Measurements from ENCODE around the gene LAMB1.
A peak's percentile ranks its signal among the peaks of the same experiment; 100 is the strongest.
"Not testable (repeated sequence)": the region's sequence is repeated elsewhere in the genome, so short reads cannot be mapped to it uniquely, and the experiment has no call there.

The LAMB1 gene

GRCh38 chr7:108002726-108003598 lies at the start of gene LAMB1:
LAMB1 (minus strand) TSS chr7:108003161; CDS start chr7:108002885, 276 bp downstream.
- no peak for DNase-seq

DNA sequence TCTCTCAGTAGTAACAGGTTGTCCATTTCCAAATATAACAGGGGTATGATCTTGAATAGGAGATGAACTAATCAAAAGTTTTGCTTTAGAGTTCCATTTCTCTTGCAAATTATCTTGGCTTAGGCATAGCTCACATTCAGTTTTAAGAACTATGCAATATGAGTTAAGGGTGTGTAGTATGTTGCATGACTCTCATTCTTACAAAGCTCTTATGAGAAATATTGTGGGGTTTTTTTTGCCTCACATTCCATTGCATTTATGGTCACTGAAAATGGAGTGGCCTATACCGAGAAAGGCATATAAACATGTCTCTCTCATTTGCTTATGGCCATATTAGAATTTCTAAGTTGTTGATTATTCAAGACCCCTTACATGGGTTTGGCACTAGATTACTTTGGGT lies 48.5 kb upstream of the LAMB1 start:
- no peak for DNase-seq

DNA sequence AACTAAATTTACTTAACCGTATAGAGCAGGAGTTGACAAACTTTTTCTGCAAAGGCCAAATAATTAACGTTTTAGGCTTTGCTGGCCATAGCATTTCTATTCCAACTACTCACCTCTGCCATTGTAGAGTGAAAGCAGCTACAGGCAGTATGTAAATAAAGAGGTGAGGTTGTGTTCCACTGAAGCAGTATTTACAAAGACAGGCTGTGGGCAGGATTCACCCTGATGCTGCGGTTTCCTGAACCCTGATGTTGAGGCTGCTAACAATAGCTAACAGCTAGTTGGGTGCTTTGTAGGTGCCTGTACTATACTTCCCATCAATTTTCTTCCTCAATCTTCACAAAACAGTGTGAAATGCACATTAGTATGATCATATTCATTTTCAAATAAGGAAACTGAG lies 47.0 kb upstream of the LAMB1 start:
- DNase-seq: peak; percentile 6

DNA sequence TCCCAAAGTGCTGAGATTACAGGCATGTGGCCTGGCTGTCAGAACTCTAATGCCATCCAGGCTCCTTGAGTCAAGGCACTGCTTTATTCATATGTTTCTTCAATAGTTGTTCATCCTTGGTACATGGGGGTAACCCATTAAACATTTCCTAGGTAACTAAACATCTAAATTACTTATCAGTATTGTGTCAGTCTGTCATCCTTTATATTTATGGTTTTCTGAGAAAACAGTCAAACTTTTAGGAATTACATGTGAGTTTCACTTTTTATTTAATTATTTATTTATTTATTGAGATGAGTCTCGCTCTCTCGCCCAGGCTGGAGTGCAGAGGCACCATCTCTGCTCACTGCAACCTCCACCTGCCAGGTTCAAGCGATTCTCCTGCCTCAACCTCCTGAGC lies 45.5 kb upstream of the LAMB1 start:
- DNase-seq: no peak

DNA sequence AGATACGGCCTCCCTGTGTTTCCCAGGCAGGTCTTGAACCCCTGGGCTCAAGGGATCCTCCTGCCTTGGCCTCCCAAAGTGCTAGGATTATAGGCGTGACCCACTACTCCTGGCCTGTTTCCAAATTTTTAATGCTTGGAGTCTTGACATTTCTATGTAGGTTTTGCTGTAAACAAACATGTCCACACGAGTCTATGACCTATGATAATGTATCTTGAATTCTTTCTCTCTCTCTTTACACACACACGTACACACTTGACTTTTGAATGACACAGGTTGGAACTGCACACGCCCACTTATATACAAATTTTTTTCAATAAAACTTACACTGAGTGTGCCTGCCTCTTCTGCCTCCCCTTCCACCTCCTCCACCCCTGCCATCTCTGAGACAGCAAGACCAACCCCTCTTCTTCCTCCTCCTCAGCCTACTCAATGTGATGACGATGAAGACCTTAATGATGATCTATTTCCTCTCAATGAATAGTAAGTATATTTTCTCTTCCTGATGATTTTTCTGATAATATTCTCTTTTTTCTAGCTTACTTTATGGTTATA lies 44.1 kb upstream of the LAMB1 start:
- DNase-seq: no peak

- DNase-seq: no peak
Measured at GRCh38 chr7:108045669-108046068, 42.7 kb upstream of the LAMB1 start.

DNA sequence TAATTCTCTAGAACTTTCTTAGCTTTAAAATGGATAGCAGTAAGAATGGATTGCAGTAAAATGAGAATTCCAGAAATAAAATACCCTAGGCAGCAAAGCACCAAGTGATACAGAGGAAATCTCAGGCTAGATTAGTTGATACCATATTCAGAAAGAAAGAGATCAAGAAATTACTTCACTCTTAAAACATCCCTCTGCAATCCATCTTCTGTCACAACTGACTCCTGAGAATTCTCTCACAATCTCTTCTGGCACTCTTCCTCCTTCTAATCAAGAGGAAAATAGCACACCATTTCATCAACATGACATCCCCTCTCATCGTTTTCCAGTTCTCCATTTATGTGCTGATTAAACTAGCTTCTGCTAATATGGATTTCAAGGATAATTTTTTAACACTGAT lies 42.2 kb upstream of the LAMB1 start:
- DNase-seq: no peak

DNA sequence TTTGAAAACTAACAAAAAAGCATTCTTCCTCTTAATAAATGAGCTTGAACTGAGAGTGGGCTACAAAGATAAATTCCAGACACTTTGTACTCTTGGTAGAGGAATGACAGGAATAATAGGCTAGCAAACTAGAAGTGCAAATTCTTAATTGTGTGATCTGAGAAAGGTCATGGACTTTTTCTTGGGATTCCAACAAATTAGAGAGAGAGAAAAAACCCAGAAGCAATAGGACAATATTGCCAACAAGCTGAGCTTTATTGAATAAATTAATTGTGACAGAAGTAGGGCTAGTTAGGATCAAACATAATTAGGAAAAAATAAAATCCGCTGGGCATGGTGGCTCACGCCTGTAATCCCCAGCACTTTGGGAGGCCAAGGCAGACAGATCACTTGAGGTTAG lies 41.4 kb upstream of the LAMB1 start:
- DNase-seq: no peak

DNA sequence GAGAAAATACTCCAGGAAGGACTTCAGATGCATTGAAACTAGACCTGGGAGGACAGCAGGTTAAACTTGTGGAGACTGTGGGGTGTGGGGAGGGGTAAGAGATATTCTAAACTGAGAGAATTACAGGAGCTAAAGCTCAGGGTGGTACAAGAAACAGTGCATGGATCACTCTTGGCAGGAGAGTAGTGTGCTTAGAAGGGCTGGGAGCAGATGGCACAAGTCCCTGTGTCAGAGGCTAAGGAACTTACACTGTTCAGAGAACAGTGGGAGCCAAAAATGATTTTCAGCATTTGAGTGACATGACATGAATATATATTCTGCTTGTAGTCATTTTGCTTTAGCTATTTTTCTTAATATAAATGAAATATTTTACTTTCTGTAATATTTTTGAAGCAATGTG lies 36.0 kb upstream of the LAMB1 start:
- DNase-seq: no peak

GRCh38 chr7:108037741-108038140 lies 34.8 kb upstream of the LAMB1 start:
- no peak for DNase-seq

DNA sequence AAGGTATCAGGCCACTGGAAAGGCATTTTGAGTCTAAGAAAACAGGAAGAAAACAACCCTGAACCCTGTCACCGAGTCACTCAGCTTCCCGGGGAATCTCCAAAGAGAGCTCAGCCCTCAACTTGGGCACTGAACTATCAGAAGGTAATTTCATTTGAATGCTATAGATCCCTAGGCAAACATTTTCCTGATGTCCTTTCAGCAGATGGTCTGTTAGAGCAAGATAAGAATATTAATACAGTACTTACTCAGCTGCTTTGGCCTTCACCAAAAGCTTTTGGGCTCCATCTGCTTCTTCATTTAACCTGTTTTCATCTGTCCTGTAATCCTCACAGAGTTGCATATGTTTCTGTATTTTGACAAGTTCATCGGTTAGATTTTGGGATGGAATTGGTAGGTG lies 34.2 kb upstream of the LAMB1 start:
- DNase-seq: no peak

GRCh38 chr7:108034586-108034985 lies 31.6 kb upstream of the LAMB1 start:
- no peak for DNase-seq

GRCh38 chr7:108033776-108034497 lies 31.0 kb upstream of the LAMB1 start:
- DNase-seq: no peak

DNA sequence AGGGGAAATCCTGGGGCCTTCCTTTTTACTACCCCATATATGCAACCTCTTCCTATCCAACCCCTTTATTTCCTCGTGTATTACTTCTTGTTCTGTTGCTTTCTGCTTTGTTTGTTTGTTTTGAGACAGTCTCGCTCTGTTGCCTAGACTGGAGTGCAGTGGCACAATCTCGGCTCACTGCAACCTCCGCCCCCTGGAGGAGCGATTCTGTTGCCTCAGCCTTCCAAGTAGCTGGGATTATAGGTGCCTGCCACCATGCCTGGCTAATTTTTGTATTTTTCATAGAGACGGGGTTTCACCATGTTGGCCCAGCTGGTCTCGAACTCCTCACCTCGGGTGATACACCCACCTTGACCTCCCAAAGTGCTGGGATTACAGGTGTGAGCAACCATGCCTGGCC lies 30.3 kb upstream of the LAMB1 start:
- DNase-seq: not testable (repeated sequence)

- no peak for DNase-seq
Measured at GRCh38 chr7:108030516-108030915, 27.6 kb upstream of the LAMB1 start.

GRCh38 chr7:108029034-108029433 lies 26.1 kb upstream of the LAMB1 start:
- no peak for DNase-seq

DNA sequence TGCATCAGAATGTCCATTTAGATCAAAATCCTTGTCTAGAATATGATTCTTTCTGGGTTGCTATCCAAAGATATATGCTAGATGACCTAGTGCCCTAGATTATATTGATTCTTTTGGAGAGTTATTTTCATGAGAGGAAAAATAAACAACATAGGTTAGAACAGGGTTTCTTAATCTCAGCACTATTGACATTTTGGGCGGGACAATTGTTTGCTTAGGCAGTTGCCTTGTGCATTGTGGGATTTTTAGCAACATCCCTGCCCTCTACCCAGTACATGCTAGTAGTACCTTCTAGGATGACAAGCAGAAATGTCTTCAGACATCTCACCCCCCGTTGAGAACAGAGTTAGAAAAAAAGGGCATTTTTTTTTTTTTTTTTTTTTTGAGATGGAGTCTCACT lies 25.1 kb upstream of the LAMB1 start:
- DNase-seq: no peak

DNA sequence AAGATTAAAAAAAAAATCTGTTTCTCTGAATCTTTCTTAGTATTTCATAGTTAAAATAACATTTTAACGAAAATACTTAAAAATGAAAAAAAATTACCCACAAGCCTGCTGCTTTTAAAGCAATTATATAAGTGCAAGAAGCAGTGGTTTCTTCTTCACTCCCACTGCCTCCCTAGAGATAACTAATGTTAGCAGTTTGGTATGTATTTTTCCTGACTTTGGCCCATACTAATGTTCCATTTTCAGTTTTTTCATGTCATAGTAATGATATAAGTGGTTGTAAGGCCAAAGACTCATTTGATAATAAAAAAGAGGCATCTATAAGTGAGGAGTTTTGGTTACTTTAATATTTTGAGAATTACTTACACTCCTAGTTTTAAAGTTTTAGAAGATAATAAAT lies 24.3 kb upstream of the LAMB1 start:
- no peak for DNase-seq

- DNase-seq: no peak
Measured at GRCh38 chr7:108026647-108027046, 23.7 kb upstream of the LAMB1 start.

DNA sequence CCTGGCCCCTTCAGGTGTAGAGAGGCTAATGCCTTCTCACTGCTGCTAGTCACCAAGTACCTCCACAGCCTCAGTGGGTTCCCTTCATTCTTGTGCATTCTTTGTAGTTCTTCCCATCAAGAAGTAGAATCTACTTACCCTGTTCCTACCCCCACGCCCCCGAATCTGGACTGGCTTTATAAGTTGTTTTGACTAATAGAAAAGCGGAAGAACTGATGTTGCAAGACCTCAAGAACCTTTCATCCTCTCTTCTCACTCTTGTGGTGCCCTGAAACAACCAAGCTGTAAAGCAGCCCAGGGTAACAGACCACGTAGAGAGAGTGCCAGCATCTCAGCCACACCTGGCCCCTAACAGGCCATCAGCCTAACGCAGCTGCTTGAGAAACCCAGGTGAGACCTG lies 23.2 kb upstream of the LAMB1 start:
- no peak for DNase-seq

DNA sequence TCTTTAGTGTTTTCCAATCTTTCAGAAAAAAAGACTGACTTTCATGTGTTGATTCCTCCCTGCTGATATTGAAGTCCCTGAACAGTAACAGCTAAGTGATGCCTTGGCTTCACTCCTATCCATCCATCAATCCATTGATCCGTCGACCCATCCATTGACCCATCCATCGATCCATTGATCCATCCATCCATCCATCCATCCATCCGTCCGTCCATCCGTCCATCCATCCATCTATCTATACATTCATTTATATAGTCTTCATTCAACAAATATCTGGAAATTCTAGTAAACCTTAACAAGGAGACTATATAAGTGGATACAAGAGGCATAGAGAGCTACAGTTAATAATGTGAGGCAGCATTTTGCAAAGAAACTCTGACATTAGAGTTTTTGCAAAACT lies 21.6 kb upstream of the LAMB1 start:
- no peak for DNase-seq

- DNase-seq: no peak
Measured at GRCh38 chr7:108020585-108020984, 17.6 kb upstream of the LAMB1 start.

DNA sequence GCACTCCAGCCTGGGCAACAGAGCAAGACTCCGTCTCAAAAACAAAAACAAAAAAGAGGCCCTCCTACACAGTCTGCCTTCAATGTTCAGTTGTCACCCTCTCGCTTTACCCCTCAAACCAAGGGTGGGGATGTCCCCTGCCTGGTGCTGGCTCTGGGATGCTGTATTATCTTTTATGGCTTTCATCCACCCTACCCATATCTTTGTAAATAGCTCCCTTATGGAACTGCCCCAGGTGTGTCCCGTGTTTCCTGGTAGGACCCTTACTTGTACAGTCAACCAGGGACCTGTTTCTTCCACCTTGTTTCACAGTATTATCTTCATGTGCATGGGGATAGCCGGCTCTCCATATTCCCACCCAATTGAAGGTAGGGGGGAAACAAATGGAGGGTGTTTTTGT lies 15.7 kb upstream of the LAMB1 start:
- no peak for DNase-seq

- no peak for DNase-seq
Measured at GRCh38 chr7:108017776-108018151, 14.8 kb upstream of the LAMB1 start.

Measured in CD4-positive, alpha-beta T cell treated with Interleukin-12 subunit alpha and Interleukin-12 subunit beta, for 1 hour (primary cell).